Activated T-cell treated with anti-CD3 and anti-CD28 coated beads, Interleukin-2, amount 50 U/mL, for 1 hour (primary cell): Measurements from ENCODE around the gene PLEKHH2.
A peak's percentile ranks its signal among the peaks of the same experiment; 100 is the strongest.
"Not testable (repeated sequence)": the region's sequence is repeated elsewhere in the genome, so short reads cannot be mapped to it uniquely, and the experiment has no call there.

ENCODE experiments used
- DNase-seq: peaks from one replicate; pipeline ENCODE4 v3.0.0-alpha.2; 2020

Gene PLEKHH2

DNA sequence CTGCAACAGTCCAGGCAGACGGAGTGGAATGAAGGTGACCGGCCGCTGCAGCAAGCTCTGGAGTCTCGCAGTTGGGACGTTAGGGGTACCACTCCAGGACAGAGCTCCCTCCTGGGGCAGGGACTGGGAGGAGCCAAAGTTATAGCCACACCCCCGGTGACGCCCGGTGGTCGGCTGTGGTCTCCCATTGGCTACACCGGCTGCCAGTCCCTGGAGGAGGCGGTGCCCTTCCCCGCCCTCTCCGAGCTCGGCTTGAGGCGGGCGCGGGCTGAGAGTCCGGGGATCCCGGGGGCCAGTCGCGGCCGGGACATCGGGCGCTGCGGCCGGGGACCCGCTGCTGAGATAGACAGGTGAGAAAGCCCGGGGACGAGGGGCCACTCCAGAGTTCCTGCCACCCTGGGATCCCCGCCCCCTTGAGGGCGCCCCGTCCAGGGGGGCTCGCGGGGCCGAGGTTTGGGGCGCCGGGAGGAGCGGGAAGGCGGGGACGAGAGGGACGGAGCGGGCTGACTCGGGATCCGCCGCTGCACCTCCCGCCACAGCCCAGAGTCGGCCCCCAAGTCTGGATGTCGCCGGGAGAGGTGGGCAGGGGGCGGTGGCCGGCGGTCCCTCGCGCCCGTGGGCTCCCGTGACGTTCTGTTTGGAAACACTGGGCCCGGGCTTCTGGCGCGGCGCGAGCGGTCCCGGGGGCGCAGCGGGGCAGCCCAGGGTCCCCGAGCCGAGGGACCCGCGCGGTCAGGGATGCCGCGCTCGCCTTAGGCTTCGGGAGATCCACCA is at the start of gene PLEKHH2:
Gene PLEKHH2, plus strand, starts transcription at position 231 of the 774 bp plus-strand sequence. CDS start 7,414 bp downstream, outside the sequence.
- DNase-seq: peak; percentile 92

DNA sequence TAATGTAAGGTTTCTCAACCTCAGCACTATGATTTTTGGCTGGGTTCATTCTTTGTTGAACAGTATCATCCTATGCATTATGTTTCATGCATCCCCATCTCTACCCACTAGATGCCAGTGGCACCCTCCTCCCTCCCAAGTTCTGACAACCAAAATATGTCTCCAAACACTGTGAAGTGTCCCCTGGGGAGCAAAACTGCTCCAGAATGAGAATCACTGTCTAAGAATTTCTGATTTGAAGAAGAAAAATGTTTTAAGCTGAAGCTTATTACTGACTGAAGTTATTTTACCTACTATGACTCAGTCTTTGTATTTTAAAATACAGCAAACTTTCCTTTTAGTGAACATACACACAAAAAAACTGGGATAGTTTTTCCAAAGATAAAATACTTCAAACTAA is 44.6 kb upstream of the PLEKHH2 start:
- DNase-seq: no peak

DNA sequence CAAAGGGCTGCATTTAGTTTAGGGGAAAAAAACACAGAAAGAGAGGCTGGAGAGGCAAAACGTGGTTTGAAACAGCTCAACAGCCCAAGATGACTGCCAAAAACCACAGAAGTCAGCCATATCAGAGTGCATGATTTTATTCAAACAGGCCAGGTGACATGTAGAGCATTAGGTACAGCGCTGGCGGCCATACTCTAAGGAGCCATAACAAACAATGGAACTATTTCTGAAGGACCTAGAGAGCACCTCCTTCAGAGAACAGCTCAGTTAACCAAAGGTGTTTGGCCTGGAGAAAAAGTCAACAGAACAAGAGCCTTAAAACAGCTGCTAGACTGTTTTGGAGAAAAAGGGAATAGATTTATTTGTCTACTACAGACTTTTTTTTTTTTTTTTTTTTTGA is 43.8 kb upstream of the PLEKHH2 start:
- DNase-seq: no peak

DNA sequence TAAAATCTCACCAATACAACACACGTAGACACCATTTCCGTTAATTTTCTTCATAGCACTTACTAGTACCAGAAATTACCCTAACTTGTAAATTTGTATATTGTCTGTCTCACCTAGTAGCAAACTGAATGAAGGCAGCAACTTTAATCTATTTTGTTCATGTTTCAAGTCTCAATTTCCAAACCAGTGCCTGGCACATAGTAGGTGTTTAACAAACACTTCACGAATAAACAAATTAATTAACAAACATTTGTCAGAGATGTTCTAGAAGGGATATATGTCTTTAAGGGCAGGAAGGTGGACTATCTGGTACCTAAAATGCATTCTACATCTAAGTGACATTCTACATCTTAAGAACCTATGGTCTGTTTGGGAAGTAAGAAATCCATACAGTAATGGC is 42.2 kb upstream of the PLEKHH2 start:
- DNase-seq: no peak

DNA sequence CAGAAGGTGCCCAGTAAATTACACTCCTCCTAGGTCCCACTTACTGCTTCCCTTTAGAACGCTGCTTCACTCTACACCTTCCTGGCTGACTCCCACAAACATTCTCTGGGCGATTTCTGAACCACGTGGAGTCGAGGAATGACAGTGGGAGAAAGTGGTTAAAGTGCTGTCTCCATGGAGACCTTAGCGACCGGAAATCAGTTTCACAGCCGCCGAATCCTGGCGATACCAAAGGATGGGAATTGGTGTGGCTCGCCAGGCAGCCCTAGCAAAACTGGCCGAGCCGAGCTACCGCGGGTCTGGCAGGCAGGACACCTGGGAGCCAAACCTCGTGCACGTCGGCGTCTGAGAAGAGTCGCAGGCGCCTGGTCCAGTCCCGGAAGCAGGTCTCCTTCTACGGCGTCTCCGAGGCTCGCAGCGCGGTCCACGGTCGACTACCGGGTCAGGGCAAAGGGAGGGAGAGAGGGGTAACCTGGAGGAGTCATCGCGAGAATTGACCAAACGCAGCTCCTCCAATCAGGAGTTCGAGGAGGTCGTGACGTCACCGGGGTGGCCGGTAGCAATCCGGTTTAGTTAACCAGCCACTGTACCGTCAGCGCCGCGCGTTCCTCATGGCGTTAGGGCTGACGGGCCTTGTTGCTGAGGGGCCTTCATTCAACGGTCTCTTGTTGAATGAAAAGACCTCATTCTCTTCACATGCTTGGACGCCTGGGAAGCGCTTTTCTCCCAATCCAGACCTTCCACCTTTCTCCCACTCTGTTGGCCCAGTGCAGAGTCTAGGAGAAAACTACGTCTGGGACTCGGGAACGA is 41.3 kb upstream of the PLEKHH2 start, which contains the start of gene THADA:
Gene THADA, minus strand, starts transcription at position 436 of the 810 bp plus-strand sequence. CDS start 3,646 bp downstream, outside the sequence.
- DNase-seq: peak; percentile 91

DNA sequence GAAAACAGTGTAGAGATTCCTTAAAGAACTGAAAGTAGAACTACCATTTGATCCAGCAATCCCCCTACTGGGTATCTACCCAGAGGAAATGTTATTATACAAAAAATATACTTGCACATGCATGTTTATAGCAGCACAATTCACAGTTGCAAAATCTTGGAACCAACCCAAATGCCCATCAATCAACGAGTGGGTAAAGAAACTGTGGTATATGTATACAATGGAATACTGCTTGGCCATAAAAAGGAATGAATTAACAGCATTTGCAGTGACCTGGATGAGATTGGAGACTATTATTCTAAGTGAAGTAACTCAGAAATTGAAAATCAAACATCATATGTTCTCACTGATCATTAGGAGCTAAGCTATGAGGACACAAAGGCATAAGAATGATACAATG is 36.5 kb upstream of the PLEKHH2 start:
- DNase-seq: not testable (repeated sequence)

DNA sequence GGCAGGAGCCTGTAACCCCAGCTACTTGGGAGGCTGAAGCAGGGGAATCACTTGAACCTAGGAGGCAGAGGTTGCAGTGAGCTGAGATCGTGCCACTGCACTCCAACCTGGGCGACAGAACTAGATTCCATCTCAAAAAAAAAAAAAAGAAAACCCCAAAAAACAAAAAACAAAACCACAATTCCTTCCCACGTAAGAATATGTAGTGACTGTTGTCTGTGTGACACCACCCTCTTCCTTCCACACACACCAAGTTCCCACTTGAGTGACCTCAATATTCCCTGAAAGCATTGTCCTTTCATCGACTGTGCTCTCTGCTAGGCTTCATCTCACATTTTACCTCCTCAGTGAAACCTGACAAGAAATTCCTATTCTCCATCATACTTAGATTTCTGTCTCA is 32.4 kb upstream of the PLEKHH2 start:
- no peak for DNase-seq

DNA sequence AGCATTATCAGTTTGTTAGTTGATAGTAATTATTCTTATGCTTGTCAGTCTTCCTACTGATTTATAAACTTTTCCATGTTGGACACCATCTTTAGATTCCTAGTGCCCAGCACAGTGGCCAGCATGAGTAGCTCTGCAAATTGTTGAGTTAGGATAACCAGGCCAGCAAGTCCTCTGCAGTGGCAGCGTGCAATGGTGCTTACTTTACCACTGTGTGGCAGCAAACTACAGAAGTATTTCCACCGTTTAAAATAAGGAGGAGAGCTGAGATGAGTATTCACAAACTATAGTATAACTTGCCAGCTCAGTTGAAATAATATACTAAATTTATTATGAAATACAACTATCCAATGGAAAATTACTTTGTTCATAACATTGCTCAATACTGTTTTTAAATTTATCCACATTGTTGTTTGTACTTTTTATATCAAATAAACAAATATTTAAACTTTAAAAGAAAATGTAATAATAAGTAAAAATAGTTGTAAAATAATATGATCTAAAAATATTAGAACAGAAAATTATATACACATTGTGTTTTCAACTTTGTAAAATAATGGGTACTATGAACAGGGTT is 31.9 kb upstream of the PLEKHH2 start:
- DNase-seq: peak; percentile 26

DNA sequence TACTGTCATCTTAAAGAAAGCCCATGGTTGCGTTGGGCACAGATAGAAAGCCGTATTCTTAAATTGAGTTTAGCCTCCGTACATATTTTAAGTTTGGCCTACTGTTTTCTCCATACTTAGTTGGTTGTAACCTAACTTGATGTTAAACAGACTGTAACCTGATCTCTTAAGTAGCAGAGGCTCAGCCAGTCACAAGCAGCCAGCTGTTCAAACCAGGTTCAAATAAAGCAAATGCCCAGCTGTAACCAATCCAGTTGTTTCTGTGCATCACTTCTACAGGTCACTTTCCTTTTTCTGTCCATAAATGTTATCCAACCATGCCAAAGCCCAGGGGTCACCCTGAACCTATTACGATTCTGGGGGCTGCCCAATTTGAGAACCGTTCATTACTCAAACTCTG is 31.2 kb upstream of the PLEKHH2 start:
- DNase-seq: no peak

DNA sequence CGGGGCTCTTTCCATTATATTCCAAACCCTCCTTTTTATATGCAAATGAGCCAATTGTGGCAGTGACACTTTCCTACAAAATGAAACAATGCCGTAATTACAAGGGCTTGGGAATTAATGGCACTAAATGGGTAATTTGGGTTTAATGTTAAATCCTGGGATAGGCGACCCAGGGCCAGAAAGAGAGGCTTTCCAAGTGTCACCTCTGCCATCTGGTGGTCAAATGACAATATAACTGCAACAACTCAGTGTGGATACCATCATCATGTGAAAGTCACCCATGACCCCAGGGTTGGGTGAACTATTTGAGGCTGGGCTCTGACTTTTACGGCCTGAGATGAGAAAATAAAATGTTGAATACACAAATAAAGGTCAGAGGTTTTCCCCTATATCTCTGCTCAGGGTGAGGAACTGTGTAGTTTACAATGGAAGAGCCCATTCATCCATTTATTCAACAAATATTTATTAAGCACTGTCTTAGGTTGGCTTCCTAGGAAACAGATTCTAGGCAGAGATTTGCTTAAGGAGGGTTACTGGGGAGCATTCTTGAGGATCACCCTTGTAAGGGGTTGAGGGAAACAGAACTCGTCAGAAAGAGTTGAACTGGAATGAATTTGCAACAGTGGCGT is 27.7 kb upstream of the PLEKHH2 start:
- DNase-seq: no peak

DNA sequence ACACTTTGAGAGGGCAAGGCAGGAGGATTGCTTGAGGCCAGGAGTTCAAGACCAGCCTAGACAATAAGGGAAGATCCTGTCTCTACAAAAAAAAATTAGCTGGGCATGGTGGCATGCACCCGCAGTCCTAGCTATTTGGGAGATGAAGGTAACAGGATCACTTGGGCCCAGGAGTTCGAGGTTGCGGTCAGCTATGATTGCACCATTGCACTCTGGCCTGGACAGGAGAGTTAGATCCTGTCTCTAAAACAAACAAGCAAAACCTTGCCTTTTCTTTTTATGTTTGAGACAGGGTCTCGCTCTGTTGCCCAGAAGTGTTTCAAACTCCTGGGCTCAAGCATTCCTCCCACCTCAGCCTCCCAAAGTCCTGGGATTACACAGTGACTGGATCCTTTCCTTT is 26.7 kb upstream of the PLEKHH2 start:
- DNase-seq: no peak

DNA sequence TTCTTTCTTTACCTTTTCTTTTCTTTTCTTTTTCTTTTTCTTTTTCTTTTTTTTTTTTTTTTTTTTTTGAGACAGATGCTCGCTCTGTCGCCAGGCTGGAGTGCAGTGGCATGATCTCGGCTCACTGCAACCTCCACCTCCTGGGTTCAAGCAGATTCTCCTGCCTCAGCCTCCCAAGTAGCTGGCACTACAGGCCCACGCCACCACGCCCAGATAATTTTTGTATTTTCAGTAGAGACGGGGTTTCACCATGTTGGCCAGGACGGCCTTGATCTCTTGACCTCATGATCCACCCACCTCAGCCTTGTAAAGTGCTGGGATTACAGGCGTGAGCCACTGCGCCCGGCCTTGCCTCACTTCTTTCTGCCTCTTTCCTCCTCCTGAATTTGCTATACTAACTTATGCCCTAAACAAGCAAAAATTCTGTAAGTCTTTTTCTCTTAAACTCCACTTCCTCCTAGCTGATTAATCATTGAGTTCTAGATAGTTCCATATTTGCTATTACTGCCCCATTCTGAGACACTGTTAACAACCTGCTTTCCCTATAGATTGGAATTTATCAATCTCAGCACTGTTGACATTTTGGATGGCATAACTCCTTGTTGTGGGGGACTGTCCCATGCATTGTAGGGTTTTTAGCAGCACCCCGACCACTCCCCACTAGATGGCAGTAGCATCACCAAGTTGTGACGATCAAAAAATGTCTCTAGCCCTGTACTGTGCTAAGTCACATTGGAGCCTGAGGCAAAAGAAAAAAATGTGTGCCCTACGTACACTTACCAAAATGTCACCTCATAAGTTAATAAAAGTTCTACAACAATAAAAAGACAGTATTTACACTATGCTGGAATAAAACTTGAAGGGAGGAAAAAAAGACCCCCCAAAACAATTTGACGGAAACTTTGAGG is 24.8 kb upstream of the PLEKHH2 start:
- peak; percentile 67 for DNase-seq

DNA sequence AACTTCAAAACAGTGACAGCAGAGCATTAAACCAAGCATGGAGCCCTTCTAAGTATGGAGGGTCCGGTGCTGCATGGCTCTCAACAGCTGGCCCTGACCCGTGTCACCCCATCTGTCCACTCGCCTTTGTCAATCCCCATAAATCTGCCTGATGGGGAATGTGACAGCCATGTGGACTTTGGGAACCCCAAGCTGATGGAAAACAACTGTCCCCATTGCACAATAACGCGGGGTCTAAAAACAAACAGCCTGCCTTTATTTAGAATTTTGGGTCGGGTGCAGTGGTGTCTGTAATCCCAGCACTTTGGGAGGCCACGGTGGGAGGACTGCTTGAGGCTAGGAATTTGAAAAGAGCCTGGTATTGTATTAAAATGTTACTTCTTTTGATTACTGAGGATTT is 24.1 kb upstream of the PLEKHH2 start:
- no peak for DNase-seq

DNA sequence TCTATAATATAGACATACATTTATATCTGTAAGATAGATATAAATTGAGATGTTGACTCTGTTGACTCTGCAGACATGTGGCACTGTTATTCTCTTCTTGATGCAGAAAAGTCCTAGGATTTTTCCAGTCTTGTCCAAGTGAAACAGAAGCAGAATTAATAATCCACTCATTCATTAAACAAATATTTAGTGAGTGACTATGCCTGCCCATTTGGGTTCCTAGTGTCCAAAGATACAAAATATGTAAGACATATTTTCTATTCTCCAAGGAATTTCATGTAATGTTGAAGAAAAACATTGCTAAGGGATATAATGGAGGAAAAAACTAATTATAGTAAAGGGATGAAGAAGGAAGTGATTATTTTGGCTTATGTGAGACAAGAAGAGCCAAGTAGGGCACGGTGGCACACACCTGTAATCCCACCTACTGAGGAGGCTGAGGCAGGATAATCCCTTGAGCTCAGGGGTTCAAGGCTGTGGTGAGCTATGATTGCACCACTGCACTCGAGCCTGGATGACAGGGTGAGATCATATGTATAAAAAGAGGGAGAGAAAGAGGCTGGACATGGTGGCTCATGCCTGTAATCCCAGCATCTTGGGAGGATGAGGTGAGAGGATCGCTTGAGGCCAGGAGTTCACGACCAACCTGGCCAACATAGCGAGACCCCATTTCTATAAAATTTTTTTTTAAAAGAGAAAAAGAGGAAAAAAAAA is 19.9 kb upstream of the PLEKHH2 start:
- DNase-seq: no peak

DNA sequence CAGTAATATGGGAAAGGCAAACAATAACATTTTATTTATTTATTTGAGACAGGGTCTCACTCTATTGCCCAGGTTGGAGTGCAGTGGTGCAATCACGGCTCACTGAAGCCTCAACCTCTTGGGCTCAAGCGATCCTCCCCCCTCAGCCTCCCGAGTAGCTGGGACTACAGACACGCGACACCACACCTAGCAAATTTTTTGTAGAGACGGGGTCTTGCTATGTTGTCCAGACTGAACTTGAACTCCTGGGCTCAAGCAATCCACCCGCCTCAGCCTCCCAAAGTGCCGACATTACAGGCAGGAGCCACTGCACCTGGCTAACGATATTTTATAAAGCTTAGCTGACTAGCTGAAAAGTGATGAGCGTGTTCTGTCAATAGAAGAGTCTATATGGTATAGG is 17.5 kb upstream of the PLEKHH2 start:
- no peak for DNase-seq

DNA sequence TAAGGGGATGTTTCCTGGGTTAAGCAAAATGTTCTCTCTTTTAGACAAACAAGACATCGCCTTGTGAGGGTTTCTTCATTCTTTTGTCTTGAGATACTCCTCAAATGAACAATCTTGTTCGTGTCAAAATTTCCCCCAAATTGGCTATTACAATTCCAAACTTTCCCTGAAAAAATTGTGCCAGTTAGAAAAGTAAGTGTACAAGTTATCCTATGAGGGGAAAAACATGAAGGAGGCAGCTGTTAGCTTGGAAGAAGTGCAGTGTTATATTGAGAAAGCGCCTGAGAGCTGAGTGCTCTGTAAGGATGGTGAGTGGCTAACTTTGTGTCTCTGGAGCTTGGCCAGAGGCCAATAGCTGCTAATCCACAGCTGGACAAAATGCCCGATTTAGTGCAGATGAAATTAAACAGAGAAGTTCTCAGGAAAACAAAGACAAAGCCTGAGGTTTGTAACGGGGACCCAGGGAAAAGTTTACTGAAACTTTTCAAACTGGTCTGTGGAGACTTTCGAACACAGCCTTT is 14.1 kb upstream of the PLEKHH2 start:
- no peak for DNase-seq

DNA sequence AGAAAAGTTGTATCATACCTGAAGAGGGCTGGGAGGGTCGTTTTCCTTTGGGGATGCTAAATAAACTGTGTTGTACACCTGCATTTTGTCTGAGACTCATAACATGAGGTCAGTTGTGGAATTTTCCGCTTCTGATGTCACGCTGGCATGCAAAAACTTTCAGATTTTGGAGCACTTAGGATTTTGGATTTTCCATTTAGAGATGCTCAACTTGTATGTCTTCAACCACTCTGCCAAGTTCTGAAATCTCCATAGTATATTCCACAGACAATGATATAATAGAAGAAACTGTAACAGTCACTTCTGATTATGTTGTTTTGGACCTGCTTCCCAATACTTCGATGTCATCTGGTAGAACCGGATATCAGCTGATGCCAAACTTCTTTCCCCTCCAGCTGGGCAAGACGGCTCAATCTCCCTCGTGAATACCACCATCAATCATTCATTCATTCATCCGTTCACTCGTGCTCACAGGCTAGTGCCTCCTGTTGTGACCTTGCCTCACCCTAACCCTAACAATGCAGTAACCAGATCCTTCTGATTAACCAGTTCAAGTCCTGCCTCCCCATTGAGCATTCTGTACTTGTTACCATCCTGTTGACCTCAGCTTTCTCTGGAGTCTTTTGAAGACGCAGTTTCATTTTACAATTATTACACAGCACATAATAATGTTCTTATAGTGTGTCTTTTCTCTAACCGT is 5.3 kb upstream of the PLEKHH2 start:
- DNase-seq: no peak

DNA sequence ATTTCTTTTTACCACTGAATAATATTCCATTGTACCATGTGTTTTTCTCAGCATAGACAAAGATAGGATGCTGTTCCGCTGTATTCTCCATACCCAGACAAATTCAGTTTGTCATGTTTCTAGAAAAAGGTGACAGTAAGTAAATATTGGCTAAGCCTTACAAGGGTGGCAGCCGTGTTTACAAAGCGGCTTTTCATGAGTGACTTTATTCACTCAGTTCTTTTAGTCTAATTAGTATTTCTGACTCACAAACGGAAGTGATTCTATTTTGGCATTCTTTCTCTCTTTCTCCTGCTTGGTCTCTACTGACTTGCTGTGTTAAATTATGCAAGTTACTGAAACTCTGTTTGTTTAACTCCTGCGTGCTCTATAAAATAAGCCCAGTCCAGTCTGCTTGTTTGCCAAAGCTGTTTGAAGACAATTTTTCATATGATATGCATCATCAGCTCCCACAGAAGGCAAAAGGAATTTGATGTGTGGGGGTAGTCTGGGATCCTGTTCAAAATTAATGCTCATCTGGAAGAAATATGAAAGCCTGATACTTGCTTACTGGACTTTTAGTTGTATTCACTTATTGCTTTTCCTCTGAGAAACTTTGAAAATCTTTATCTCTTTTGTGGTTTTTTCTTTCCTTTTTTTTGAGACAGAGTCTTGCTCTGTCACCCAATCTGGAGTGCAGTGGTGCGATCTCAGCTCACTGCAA is 2.3 kb upstream of the PLEKHH2 start:
- DNase-seq: no peak

DNA sequence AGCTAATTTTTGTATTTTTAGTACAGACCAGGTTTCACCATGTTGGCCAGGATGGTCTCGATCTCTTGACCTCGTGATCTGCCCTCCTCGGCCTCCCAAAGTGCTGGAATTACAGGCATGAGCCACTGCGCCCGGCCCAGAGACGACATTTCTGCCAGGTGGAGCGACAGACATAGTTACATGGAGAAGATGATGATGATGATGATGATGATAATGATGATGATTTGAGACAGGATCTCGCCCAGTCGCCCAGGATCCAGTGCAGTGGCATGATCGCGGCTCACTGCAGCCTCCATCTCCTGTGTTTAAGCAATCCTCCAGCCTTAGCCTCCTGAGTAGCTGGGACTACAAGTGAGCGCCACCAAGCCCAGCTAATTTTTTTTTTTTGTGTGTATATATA is 907 bp upstream of the PLEKHH2 start:
- DNase-seq: not testable (repeated sequence)

DNA sequence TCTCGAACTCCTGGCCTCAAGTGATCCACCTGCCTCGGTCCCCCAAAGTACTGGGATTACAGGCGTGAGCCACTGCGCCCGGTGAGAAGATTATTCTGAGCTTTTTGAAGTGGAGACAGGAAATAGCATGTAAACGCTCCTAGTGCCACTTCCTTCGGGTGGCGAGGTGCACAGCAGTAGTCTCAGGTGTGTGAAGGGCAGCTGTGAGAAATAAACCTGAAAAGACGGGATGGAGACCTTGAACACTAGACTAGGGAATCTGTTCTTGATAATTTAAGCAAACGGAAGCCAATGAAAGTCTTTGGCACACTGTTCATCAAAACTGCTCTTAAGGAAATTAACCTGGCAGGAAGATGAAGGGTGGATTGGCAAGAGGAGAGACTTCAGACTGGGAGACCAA is 439 bp upstream of the PLEKHH2 start:
- DNase-seq: no peak
